Thyroid gland (tissue), 4 donors: Measurements from ENCODE around the gene MAGI1.

Source experiments
- CTCF ChIP-seq, 6 experiments: fragments of 200-600 bp in 3 of 6; fragments of 450-650 bp in 3 of 6; sonication (generic) in 3 of 6; IDR thresholded peaks; one replicate each; pipeline ENCODE4 v1.5.1; 2016 to 2019; ENCODE audit warnings: antibody characterized with exemption in 6 of 6, mild to moderate bottlenecking in 2 of 6, inconsistent platforms in 1 of 6, moderate library complexity in 1 of 6
- POLR2A ChIP-seq, 2 donors: fragments of 450-650 bp; IDR thresholded peaks; one replicate each; pipeline ENCODE4 v1.6.1; 2017; ENCODE audit warnings: antibody characterized with exemption in 2 of 2, mild to moderate bottlenecking in 2 of 2, moderate library complexity in 1 of 2

GRCh38 chr3:65974509-65974908 lies 64.2 kb downstream of the MAGI1 start:
- TF ChIP-seq CTCF (IDR thresholded peaks at IDR 0.05) (no peak), POLR2A (IDR thresholded peaks at IDR 0.05) (no peak)
